GM12872 (cell line): ENCODE results near the gene PLEKHN1.

ENCODE experiments used
- TF ChIP-seq, protein P1 (sequence below): IDR thresholded peaks from 3 replicates; pipeline ENCODE4 v1.5.1; 2011; ENCODE audit warnings: low read depth, mild to moderate bottlenecking, low read length, moderate library complexity; ENCODE audit not compliant: insufficient read depth

Gene PLEKHN1

DNA sequence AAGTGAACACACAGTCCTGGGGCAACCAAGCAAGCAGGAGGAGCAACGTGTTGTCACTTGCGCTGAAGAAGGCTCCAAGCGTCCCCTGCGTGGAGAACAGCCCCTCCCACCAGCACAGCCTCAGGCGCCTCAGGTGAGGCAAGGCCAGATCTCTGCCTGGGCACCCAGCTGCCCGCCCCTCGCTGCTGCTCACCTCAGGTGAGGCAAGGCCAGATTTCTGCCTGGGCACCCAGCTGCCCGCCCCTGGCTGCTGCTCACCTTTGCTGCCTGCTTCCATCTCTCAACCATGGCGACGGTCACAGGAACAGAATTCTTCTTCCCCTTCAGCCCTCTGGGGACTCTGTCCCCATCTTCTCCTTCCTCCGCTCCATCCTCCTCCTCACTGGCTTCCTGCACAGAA is 9.6 kb upstream of the PLEKHN1 start:
- TF ChIP-seq, protein P1, sequence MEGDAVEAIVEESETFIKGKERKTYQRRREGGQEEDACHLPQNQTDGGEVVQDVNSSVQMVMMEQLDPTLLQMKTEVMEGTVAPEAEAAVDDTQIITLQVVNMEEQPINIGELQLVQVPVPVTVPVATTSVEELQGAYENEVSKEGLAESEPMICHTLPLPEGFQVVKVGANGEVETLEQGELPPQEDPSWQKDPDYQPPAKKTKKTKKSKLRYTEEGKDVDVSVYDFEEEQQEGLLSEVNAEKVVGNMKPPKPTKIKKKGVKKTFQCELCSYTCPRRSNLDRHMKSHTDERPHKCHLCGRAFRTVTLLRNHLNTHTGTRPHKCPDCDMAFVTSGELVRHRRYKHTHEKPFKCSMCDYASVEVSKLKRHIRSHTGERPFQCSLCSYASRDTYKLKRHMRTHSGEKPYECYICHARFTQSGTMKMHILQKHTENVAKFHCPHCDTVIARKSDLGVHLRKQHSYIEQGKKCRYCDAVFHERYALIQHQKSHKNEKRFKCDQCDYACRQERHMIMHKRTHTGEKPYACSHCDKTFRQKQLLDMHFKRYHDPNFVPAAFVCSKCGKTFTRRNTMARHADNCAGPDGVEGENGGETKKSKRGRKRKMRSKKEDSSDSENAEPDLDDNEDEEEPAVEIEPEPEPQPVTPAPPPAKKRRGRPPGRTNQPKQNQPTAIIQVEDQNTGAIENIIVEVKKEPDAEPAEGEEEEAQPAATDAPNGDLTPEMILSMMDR: no peak

DNA sequence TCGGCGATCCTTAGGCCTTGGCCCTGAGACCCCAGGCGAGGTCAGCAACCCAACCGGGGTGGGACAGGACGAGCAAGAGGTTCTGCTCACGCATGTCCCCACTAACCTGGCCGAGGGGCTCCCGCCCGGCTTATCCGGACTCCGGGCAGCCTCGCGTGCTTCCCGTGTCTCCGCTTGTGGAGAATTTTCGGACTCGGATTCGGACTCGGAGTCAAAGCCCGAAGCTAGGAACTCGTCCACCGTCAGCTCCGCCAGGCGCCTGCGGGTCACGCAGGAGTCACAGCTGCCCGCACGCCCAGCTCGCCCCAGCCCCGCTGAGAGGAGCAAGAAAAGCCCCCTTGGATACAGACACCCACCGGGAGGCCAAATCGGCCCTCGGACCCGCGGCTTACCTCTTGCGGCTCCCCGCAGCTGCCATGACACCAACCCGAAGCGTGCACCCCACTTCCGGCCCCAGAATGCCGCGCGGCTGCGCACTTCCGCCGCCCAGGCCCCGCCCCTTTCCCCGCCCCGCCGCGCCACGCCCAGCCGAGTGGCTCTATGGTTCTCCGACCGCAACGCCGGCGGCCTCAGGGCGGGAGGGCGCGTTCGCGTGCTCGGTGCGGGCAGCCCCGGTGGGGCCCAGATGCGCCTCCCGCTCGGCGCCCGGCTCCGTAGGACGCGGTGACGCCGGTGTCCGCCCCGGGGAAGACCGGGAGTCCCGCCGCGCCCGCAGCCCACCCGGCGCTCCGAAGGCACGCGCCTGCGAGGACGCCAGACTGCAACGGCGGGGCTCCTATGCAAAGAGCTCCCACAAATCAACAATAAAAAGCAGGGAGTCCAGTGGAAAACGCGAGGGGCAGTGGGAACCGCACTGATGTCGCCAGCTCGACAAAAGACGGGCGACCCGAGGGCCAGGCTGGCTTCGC is 7.2 kb upstream of the PLEKHN1 start, which contains the start of gene NOC2L:
NOC2L (minus strand) TSS at position 434 of the 908 bp plus-strand sequence; CDS start at position 418, 16 bp downstream.
- TF ChIP-seq, protein P1: no peak

DNA sequence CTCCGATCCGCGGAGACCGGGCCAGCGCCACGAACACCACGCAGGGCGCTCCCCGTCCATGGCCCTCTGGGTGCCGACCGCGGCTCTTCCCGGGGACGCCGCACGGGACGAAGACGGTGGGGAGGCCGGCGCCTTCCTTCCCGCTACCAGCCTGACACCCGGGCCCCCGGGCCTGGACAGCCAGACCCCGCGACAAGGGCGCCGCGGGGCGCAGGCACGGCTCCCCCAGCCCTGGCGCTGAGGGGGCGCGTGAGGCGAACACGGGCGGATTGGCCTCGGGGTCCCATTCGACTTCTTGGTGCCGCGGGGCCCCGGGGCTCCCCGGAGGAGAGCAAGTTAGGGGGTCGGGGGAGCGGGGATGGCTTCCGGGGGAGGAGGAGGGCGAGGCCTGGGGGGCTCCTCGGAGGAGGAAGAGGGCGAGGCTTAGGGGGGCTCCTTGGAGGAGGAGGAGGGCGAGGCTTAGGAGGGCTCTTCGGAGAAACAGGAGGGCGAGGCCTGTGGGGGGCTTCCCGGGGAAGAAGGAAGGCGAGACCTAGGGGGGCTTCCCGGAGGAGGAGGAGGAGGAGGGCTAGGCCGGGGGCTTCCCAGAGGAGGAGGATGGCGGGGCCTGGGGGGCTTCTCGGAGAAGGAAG is 6.4 kb upstream of the PLEKHN1 start:
- TF ChIP-seq, protein P1: no peak

DNA sequence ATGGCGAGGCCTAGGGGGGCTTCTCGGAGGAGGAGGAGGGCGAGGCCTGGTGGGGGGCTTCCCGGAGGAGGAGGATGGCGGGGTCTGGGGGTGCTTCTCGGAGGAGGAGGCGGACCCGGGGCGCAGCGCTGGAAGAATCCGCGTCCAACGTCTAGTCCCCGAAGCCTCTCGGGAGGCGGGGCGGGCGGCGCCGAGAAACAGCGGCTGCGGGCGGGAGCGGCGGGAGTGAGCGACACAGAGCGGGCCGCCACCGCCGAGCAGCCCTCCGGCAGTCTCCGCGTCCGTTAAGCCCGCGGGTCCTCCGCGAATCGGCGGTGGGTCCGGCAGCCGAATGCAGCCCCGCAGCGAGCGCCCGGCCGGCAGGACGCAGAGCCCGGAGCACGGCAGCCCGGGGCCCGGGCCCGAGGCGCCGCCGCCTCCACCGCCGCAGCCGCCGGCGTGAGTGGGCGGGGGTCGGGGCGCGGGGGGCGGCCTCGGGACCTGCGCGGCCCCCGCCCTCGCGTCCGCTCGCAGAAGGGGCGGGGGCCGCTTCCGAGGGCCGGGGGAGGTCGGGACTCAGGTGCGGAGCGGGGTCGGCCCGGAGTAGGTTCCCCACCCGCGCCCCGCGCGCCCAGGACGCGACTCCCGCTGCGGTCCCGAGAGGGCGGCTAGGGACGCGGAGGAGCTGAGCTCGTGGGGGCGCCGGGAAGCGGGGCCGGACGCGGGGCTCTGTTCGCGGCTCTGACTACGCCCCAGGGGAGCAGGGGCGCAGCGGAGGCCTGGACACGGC is 5.7 kb upstream of the PLEKHN1 start, which contains the start of gene KLHL17:
KLHL17 (plus strand) TSS at position 222 of the 769 bp plus-strand sequence; CDS start at position 332, 110 bp downstream.
- TF ChIP-seq, protein P1: no peak

DNA sequence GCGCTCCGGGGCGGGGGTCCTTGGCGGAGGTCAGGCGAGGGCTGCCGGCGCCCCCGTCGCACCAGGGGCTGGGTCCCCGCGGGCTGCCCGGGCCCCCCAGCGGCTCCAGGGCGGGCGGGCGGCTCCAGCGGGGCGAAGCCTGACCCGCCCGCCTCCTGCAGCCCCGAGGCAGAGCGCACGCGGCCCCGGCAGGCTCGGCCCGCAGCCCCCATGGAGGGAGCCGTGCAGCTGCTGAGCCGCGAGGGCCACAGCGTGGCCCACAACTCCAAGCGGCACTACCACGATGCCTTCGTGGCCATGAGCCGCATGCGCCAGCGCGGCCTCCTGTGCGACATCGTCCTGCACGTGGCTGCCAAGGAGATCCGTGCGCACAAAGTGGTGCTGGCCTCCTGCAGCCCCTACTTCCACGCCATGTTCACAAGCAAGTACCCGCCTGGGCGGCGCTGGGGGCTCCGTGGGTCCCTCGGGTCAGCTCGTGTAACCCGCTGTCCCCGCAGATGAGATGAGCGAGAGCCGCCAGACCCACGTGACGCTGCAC is 5.1 kb upstream of the PLEKHN1 start:
- TF ChIP-seq, protein P1: no peak

DNA sequence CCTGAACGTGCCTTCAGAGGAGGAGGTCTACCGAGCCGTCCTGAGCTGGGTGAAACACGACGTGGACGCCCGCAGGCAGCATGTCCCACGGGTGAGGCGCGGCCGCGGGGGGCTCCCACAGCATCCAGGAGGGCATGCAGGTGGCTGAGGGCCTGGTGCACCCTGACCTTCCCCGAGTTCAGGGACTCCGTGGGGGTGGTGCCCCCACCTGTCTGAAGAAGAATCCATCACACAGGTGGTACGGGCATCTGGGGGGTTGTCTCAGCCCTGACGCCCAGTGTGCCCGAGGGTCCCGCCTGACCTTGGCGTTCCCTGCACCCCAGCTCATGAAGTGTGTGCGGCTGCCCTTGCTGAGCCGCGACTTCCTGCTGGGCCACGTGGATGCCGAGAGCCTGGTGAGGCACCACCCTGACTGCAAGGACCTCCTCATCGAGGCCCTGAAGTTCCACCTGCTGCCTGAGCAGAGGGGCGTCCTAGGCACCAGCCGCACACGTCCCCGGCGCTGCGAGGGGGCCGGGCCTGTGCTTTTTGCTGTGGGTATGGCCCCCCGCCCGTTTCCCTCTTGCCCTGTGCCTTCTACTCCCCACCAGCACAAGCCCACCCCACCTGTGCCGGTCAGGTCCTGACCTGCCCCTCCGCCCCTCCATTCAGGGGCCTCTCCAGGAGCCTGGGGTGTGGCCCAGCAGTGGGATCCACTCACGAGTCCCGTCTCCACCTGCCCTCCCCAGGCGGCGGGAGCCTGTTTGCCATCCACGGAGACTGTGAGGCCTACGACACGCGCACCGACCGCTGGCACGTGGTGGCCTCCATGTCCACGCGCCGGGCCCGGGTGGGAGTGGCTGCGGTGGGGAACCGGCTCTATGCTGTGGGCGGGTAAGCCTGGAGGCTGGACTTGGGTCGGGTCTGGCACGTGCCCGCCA is 3.6 kb upstream of the PLEKHN1 start:
- TF ChIP-seq, protein P1: no peak
